Esophagus muscularis mucosa (tissue), 4 donors: Measurements from ENCODE around the gene SLC25A11. TPM values are rescaled to one million over a fixed set of nuclear protein-coding genes. Genes with fewer than 3 reads are reported as not detected.

Source experiments
- DNase-seq: peaks from one replicate; pipeline ENCODE4 v3.0.0-alpha.2; 2017; ENCODE audit errors: extremely low spot score
- H3K27ac ChIP-seq, 4 donors: fragments of 200-600 bp; sonication (generic); replicated peaks in 1 of 4; 1 replicate in 3 of 4; 2 replicates in 1 of 4; pipeline ENCODE4 v1.5.1; 2016 to 2019; ENCODE audit warnings: mild to moderate bottlenecking in 1 of 4
- H3K27me3 ChIP-seq, 4 donors: fragments of 200-600 bp; sonication (generic); one replicate each; pipeline versions ENCODE4 v1.5.1 to v1.6.0; 2016 to 2019
- H3K36me3 ChIP-seq, 4 donors: fragments of 200-600 bp; sonication (generic); one replicate each; pipeline ENCODE4 v1.5.1; 2016 to 2019
- H3K4me1 ChIP-seq, 4 donors: fragments of 200-600 bp; sonication (generic); one replicate each; pipeline ENCODE4 v1.5.1; 2016 to 2019
- H3K4me3 ChIP-seq, 4 donors: fragments of 200-600 bp; sonication (generic); 1 replicate in 2 of 4; 2 replicates in 2 of 4; pipeline ENCODE4 v1.5.1; 2016 to 2019; ENCODE audit warnings: mild to moderate bottlenecking in 4 of 4, moderate library complexity in 1 of 4
- H3K9me3 ChIP-seq, 4 donors: fragments of 200-600 bp; sonication (generic); 1 replicate in 3 of 4; 2 replicates in 1 of 4; pipeline ENCODE4 v1.5.1; 2016 to 2019
- EP300 ChIP-seq: sonication (generic); formaldehyde crosslinking; IDR thresholded peaks from one replicate; pipeline ENCODE4 v1.6.1; 2017; ENCODE audit warnings: antibody characterized with exemption
- POLR2A ChIP-seq: fragments of 450-650 bp; IDR thresholded peaks from one replicate; pipeline ENCODE4 v1.6.1; 2017; ENCODE audit warnings: antibody characterized with exemption, moderate library complexity, mild to moderate bottlenecking, low read depth
- POLR2AphosphoS5 ChIP-seq, 2 donors: sonication (generic); formaldehyde crosslinking; IDR thresholded peaks; one replicate each; pipeline ENCODE4 v1.6.1; 2017; ENCODE audit warnings: antibody characterized with exemption in 2 of 2
- WGBS: methylation state at CpG from one replicate; pipeline ENCODE4 v1.1.5; 2018; 5-methylcytosine and 5-hydroxymethylcytosine counted together
- intact Hi-C: fragments of 100-400 bp; cut with DNase I; formaldehyde crosslinking; loops from one replicate; pipeline ENCODE4 v1.15.1; 2023
- total RNA-seq, 4 donors: library from RNA; depleted of rRNA; stranded (reverse); fragments of >200 nt; gene quantifications; one replicate each; pipeline versions ENCODE4 v1.1.0 to v1.2.1, GENCODE V29; 2016
- TF ChIP-seq, protein P1 (sequence below), 3 experiments: fragments of 200-600 bp in 2 of 3; fragments of 450-650 bp in 1 of 3; sonication (generic) in 2 of 3; IDR thresholded peaks; one replicate each; pipeline ENCODE4 v1.5.1; 2017 to 2019; ENCODE audit warnings: antibody characterized with exemption in 3 of 3, mild to moderate bottlenecking in 2 of 3, moderate library complexity in 1 of 3

SLC25A11 gene
- total RNA-seq, 4 donors from 2014 or later, result 38.8 to 73.4 (median 55.5) TPM

DNA sequence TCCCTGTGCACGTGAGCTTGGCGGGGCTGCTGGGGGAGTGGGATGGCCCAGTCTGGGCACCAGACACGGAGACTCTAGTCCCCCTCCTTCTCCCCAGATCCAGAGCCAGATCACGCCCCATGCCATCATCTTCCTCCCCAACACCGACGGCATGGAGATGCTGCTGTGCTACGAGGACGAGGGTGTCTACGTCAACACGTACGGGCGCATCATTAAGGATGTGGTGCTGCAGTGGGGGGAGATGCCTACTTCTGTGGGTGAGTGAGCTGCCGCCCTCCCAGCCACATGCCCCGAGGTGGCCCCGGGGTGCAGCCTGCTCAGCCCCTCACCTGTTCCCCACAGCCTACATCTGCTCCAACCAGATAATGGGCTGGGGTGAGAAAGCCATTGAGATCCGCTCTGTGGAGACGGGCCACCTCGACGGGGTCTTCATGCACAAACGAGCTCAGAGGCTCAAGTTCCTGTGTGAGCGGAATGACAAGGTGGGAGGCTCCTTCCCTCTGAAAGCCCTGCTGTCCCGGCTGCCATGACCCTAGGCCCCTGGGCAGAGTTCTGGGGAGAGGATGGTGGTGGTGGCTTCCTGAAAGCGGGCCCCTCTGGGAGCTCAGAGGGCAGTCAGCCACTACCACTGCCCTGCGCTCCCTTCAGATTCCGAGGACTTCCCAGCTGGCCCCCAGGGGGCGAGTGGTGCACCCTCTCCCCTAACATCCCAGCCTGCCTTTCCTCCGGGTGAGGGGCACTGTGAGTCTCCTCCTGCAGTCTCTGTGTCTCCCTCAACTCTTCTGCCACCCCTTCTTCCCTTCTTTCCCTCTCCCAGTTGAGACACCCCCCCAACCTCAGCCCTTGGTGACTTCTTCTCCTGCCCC lies 43.3 kb downstream of the SLC25A11 start:
- Histone ChIP-seq H3K36me3 (peaks cover 52 to 62% (median 58%) of the 10 kb centered on the region in 4 donors), H3K4me3 (no peak overlapping the region), H3K27ac (no peak overlapping the region), H3K4me1 (peaks cover 10 to 29% (median 28%) of the 10 kb centered on the region in 4 donors), H3K27me3 (peaks cover 0 to 30% (median 23%) of the 10 kb centered on the region in 4 donors), H3K9me3 (no peaks in the 10 kb centered on the region)
- intact Hi-C loops, result no loop called here
- no peak for DNase-seq
- TF ChIP-seq POLR2AphosphoS5 (IDR thresholded peaks at IDR 0.05) (no peak), EP300 (no peak), POLR2A (no peak)
- TF ChIP-seq, protein P1, sequence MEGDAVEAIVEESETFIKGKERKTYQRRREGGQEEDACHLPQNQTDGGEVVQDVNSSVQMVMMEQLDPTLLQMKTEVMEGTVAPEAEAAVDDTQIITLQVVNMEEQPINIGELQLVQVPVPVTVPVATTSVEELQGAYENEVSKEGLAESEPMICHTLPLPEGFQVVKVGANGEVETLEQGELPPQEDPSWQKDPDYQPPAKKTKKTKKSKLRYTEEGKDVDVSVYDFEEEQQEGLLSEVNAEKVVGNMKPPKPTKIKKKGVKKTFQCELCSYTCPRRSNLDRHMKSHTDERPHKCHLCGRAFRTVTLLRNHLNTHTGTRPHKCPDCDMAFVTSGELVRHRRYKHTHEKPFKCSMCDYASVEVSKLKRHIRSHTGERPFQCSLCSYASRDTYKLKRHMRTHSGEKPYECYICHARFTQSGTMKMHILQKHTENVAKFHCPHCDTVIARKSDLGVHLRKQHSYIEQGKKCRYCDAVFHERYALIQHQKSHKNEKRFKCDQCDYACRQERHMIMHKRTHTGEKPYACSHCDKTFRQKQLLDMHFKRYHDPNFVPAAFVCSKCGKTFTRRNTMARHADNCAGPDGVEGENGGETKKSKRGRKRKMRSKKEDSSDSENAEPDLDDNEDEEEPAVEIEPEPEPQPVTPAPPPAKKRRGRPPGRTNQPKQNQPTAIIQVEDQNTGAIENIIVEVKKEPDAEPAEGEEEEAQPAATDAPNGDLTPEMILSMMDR (IDR thresholded peaks at IDR 0.05), result no peak
- WGBS, result 89% methylated on average over 23 of the region's 27 CpGs

DNA sequence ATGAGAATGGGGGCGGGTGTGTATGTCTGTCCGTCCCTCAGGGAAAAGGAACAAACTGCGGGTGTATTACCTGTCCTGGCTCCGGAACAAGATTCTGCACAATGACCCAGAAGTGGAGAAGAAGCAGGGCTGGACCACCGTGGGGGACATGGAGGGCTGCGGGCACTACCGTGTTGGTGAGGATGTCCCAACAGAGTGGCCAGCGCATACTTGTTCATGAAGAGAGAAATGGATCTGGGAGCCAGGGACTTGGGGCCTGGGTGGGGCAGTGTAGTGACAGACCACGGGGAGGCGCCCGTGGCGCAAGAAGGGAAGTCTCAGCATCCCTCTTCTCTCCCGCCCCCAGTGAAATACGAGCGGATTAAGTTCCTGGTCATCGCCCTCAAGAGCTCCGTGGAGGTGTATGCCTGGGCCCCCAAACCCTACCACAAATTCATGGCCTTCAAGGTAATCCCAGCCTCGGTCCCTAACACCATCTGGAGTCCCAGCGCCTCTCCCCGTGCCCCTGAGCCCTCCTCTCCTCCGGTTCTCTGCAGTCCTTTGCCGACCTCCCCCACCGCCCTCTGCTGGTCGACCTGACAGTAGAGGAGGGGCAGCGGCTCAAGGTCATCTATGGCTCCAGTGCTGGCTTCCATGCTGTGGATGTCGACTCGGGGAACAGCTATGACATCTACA lies 44.1 kb downstream of the SLC25A11 start:
- H3K36me3 ChIP-seq, result peaks cover 58 to 69% (median 66%) of the 10 kb centered on the region in 4 donors
- H3K4me3 ChIP-seq, result no peak overlapping the region
- 68% methylated on average over 17 of the region's 27 CpGs for WGBS
- H3K9me3 ChIP-seq, result no peaks in the 10 kb centered on the region
- H3K4me1 ChIP-seq, result peaks cover 8 to 25% (median 23%) of the 10 kb centered on the region in 4 donors
- no peak for TF ChIP-seq EP300
- TF ChIP-seq POLR2A, result no peak
- TF ChIP-seq, protein P1 (IDR thresholded peaks at IDR 0.05), result no peak
- no peak for TF ChIP-seq POLR2AphosphoS5 (IDR thresholded peaks at IDR 0.05)
- H3K27me3 ChIP-seq, result peaks cover 0 to 22% (median 21%) of the 10 kb centered on the region in 4 donors
- DNase-seq, result no peak
- intact Hi-C loops, result no loop called here
- H3K27ac ChIP-seq, result no peak overlapping the region

DNA sequence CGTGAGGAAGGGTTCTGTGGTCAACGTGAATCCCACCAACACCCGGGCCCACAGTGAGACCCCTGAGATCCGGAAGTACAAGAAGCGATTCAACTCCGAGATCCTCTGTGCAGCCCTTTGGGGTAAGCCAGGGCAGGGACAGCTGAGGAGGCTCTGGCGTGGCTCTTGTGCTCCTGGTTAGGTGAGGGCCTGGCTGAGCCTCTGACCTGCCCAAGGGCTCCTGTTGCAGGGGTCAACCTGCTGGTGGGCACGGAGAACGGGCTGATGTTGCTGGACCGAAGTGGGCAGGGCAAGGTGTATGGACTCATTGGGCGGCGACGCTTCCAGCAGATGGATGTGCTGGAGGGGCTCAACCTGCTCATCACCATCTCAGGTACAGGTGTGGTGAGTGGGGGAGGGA lies 44.7 kb downstream of the SLC25A11 start:
- TF ChIP-seq POLR2AphosphoS5 (IDR thresholded peaks at IDR 0.05) (no peak), EP300 (no peak), POLR2A (no peak)
- TF ChIP-seq, protein P1 (IDR thresholded peaks at IDR 0.05), result no peak
- peaks cover 65 to 76% (median 73%) of the 10 kb centered on the region in 4 donors for H3K36me3 ChIP-seq
- H3K9me3 ChIP-seq, result no peaks in the 10 kb centered on the region
- H3K4me1 ChIP-seq, result peaks cover 4 to 18% (median 17%) of the 10 kb centered on the region in 4 donors
- H3K27me3 ChIP-seq, result peaks cover 0 to 16% (median 15%) of the 10 kb centered on the region in 4 donors
- 91% methylated on average over 5 of the region's 13 CpGs for WGBS
- H3K4me3 ChIP-seq, result no peak overlapping the region
- DNase-seq, result no peak
- H3K27ac ChIP-seq, result no peak overlapping the region
- intact Hi-C loops, result no loop called here

DNA sequence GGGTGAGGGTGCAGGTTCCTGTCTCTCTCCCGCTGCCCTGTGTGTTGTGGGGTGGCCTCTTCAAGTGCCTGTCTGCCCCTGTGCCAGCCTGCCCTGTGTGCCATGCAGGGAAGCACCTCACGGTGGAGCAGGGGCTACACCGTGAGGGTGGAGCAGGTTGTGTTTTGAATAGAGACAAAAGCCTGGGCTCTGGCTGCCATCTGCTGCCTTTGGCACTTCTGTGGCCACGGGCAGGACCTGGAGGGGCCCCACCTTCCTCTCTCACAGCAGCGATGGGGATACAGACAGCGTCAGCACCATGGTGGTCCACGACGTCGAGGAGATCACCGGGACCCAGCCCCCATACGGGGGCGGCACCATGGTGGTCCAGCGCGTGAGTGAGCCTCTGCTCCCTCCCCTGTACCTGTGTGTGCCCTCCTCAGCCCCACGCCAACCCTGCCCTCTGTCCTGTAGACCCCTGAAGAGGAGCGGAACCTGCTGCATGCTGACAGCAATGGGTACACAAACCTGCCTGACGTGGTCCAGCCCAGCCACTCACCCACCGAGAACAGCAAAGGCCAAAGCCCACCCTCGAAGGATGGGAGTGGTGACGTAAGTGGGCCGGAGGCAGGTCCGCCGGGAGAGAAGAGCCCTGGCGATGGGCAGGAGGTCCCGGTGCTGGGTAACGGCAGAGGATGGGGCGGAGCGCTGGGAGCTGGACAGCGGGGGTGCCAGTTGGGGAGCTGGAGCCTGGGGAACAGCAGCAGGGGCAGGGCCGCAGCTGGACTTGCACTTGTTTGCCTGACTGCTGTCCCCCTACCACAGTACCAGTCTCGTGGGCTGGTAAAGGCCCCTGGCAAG lies 45.9 kb downstream of the SLC25A11 start:
- intact Hi-C loops, result no loop called here
- 81% methylated on average over 17 of the region's 31 CpGs for WGBS

More for the DNA sequence above, 45.9 kb downstream of the SLC25A11 start:
- no peak for TF ChIP-seq EP300
- no peak for TF ChIP-seq POLR2AphosphoS5 (IDR thresholded peaks at IDR 0.05)
- TF ChIP-seq, protein P1 (IDR thresholded peaks at IDR 0.05), result no peak
- no peak for TF ChIP-seq POLR2A
- H3K27ac ChIP-seq, result no peak overlapping the region
- no peaks in the 10 kb centered on the region for H3K9me3 ChIP-seq
- DNase-seq, result no peak
- peaks cover 0 to 5% (median 4%) of the 10 kb centered on the region in 4 donors for H3K27me3 ChIP-seq
- peaks cover 69 to 85% (median 83%) of the 10 kb centered on the region in 4 donors for H3K36me3 ChIP-seq
- H3K4me1 ChIP-seq, result peaks cover 1 to 9% (median 6%) of the 10 kb centered on the region in 4 donors
- H3K4me3 ChIP-seq, result no peak overlapping the region
